Activated T-cell treated with anti-CD3 and anti-CD28 coated beads, Interleukin-2, amount 50 U/mL, for 24 hours (primary cell): Measurements from ENCODE around the gene PLOD3.

Source experiments
- DNase-seq: peaks from one replicate; pipeline ENCODE4 v3.0.0-alpha.2; 2020
- H3K27ac Mint-ChIP-seq: 2 replicates; pipeline ENCODE4 v1.8.0; 2020; ENCODE audit warnings: mild to moderate bottlenecking, mixed read lengths
- H3K27me3 Mint-ChIP-seq: 2 replicates; pipeline ENCODE4 v1.8.0; 2020; ENCODE audit warnings: mixed read lengths
- H3K36me3 Mint-ChIP-seq: 2 replicates; pipeline ENCODE4 v1.8.0; 2020; ENCODE audit warnings: low read depth, mixed read lengths
- H3K4me1 Mint-ChIP-seq: 2 replicates; pipeline ENCODE4 v1.8.0; 2020; ENCODE audit warnings: low read depth, mixed read lengths
- H3K4me3 Mint-ChIP-seq: 2 replicates; pipeline ENCODE4 v1.8.0; 2020; ENCODE audit warnings: mild to moderate bottlenecking, moderate library complexity, mixed read lengths
- H3K9me3 Mint-ChIP-seq: 2 replicates; pipeline ENCODE4 v1.8.0; 2020; ENCODE audit warnings: mixed read lengths

The PLOD3 gene

GRCh38 chr7:101186844-101187428, 30.4 kb downstream of the PLOD3 start:
- peaks cover 2% of the 10 kb centered on the region for H3K4me1 Mint-ChIP-seq
- H3K4me3 Mint-ChIP-seq, result no peak overlapping the region
- no peak for DNase-seq
- peaks cover 33% of the 10 kb centered on the region for H3K27me3 Mint-ChIP-seq
- no peaks in the 10 kb centered on the region for H3K36me3 Mint-ChIP-seq
- H3K9me3 Mint-ChIP-seq, result no peaks in the 10 kb centered on the region
- no peak overlapping the region for H3K27ac Mint-ChIP-seq

- peaks cover 2% of the 10 kb centered on the region for H3K4me1 Mint-ChIP-seq
- H3K27ac Mint-ChIP-seq, result no peak overlapping the region
- no peaks in the 10 kb centered on the region for H3K9me3 Mint-ChIP-seq
- H3K4me3 Mint-ChIP-seq, result no peak overlapping the region
- no peaks in the 10 kb centered on the region for H3K36me3 Mint-ChIP-seq
- DNase-seq, result no peak
- peaks cover 36% of the 10 kb centered on the region for H3K27me3 Mint-ChIP-seq
These were observed 31.2 kb downstream of the PLOD3 start for GRCh38 chr7:101186194-101186593.

- Mint-ChIP-seq H3K4me3 (no peak overlapping the region), H3K9me3 (no peaks in the 10 kb centered on the region), H3K36me3 (no peaks in the 10 kb centered on the region), H3K4me1 (peaks cover 6% of the 10 kb centered on the region), H3K27ac (no peak overlapping the region), H3K27me3 (peaks cover 45% of the 10 kb centered on the region)
- DNase-seq, result no peak
These were observed 32.0 kb downstream of the PLOD3 start for GRCh38 chr7:101185258-101185839.

GRCh38 chr7:101180130-101180755, 37.1 kb downstream of the PLOD3 start, which contains the start of gene NAT16:
Gene NAT16 (minus strand): TSS chr7:101180293. CDS start chr7:101174807, 5,486 bp downstream.
- DNase-seq, result no peak
- Mint-ChIP-seq H3K4me3 (no peak within 1 kb of the TSS), H3K27ac (no peak within 1 kb of the TSS), H3K9me3 (no peaks in the 10 kb centered on the region), H3K36me3 (no peaks in the 10 kb centered on the region), H3K4me1 (peaks cover 13% of the 10 kb centered on the region), H3K27me3 (peaks cover 70% of the 10 kb centered on the region)

- Mint-ChIP-seq H3K36me3 (no peaks in the 10 kb centered on the region), H3K9me3 (no peaks in the 10 kb centered on the region), H3K27ac (no peak overlapping the region), H3K4me3 (no peak overlapping the region), H3K4me1 (peaks cover 13% of the 10 kb centered on the region), H3K27me3 (peaks cover 71% of the 10 kb centered on the region)
- no peak for DNase-seq
These were observed 37.7 kb downstream of the PLOD3 start for GRCh38 chr7:101179713-101180112.

- Mint-ChIP-seq H3K9me3 (no peaks in the 10 kb centered on the region), H3K36me3 (no peaks in the 10 kb centered on the region), H3K27me3 (peaks cover 73% of the 10 kb centered on the region), H3K27ac (no peak overlapping the region), H3K4me1 (peaks cover 18% of the 10 kb centered on the region), H3K4me3 (no peak overlapping the region)
- no peak for DNase-seq
These were observed 38.3 kb downstream of the PLOD3 start for GRCh38 chr7:101179117-101179516.

GRCh38 chr7:101177644-101178043, 39.7 kb downstream of the PLOD3 start:
- DNase-seq, result no peak
- no peaks in the 10 kb centered on the region for H3K36me3 Mint-ChIP-seq
- peaks cover 84% of the 10 kb centered on the region for H3K27me3 Mint-ChIP-seq
- no peak overlapping the region for H3K27ac Mint-ChIP-seq
- H3K4me1 Mint-ChIP-seq, result peaks cover 30% of the 10 kb centered on the region
- no peaks in the 10 kb centered on the region for H3K9me3 Mint-ChIP-seq
- no peak overlapping the region for H3K4me3 Mint-ChIP-seq

- no peaks in the 10 kb centered on the region for H3K9me3 Mint-ChIP-seq
- no peak for DNase-seq
- H3K4me1 Mint-ChIP-seq, result peaks cover 43% of the 10 kb centered on the region
- no peak overlapping the region for H3K27ac Mint-ChIP-seq
- no peaks in the 10 kb centered on the region for H3K36me3 Mint-ChIP-seq
- H3K4me3 Mint-ChIP-seq, result no peak overlapping the region
- H3K27me3 Mint-ChIP-seq, result peaks cover 84% of the 10 kb centered on the region
These were observed 41.7 kb downstream of the PLOD3 start for GRCh38 chr7:101175664-101176063.

GRCh38 chr7:101174322-101174854, 43.0 kb downstream of the PLOD3 start:
- Mint-ChIP-seq H3K4me1 (peaks cover 49% of the 10 kb centered on the region), H3K9me3 (no peaks in the 10 kb centered on the region)

GRCh38 chr7:101173752-101174244, 43.6 kb downstream of the PLOD3 start:
- peaks cover 90% of the 10 kb centered on the region for H3K27me3 Mint-ChIP-seq
- no peak overlapping the region for H3K27ac Mint-ChIP-seq
- peaks cover 50% of the 10 kb centered on the region for H3K4me1 Mint-ChIP-seq
- no peaks in the 10 kb centered on the region for H3K36me3 Mint-ChIP-seq
- DNase-seq, result peak; percentile 84
- H3K9me3 Mint-ChIP-seq, result no peaks in the 10 kb centered on the region
- peak overlapping the region; percentile 26 for H3K4me3 Mint-ChIP-seq

More at GRCh38 chr7:101174322-101174854, 43.0 kb downstream of the PLOD3 start:
- no peaks in the 10 kb centered on the region for H3K36me3 Mint-ChIP-seq
- DNase-seq, result no peak
- H3K4me3 Mint-ChIP-seq, result peak overlapping the region; percentile 26
- H3K27ac Mint-ChIP-seq, result no peak overlapping the region
- peaks cover 90% of the 10 kb centered on the region for H3K27me3 Mint-ChIP-seq

GRCh38 chr7:101172854-101173751, 44.3 kb downstream of the PLOD3 start:
- H3K9me3 Mint-ChIP-seq, result no peaks in the 10 kb centered on the region
- no peaks in the 10 kb centered on the region for H3K36me3 Mint-ChIP-seq
- no peak overlapping the region for H3K27ac Mint-ChIP-seq
- peaks cover 56% of the 10 kb centered on the region for H3K4me1 Mint-ChIP-seq
- no peak for DNase-seq
- peaks cover 93% of the 10 kb centered on the region for H3K27me3 Mint-ChIP-seq
- no peak overlapping the region for H3K4me3 Mint-ChIP-seq

- H3K4me1 Mint-ChIP-seq, result peaks cover 61% of the 10 kb centered on the region
- H3K9me3 Mint-ChIP-seq, result no peaks in the 10 kb centered on the region
- H3K36me3 Mint-ChIP-seq, result no peaks in the 10 kb centered on the region
- H3K27me3 Mint-ChIP-seq, result peaks cover 93% of the 10 kb centered on the region
- no peak for DNase-seq
- H3K4me3 Mint-ChIP-seq, result peak overlapping the region; percentile 8
- H3K27ac Mint-ChIP-seq, result no peak overlapping the region
These were observed 45.2 kb downstream of the PLOD3 start for GRCh38 chr7:101172005-101172853.

- Mint-ChIP-seq H3K27ac (no peak overlapping the region), H3K4me1 (peaks cover 67% of the 10 kb centered on the region), H3K9me3 (no peaks in the 10 kb centered on the region), H3K4me3 (no peak overlapping the region), H3K36me3 (no peaks in the 10 kb centered on the region), H3K27me3 (peaks cover 92% of the 10 kb centered on the region)
- no peak for DNase-seq
These were observed 45.9 kb downstream of the PLOD3 start for GRCh38 chr7:101171442-101171837.
